Type B pancreatic cell (in vitro differentiated cells): ENCODE measurements around the gene D2HGDH. TPM values are rescaled to one million over a fixed set of nuclear protein-coding genes. Genes with fewer than 3 reads are reported as not detected.

Experiments
- DNase-seq: peaks from one replicate; pipeline ENCODE4 v3.0.0; 2021; ENCODE audit warnings: mixed read lengths; ENCODE audit not compliant: unreplicated experiment; ENCODE audit errors: extremely low spot score
- H3K27ac Mint-ChIP-seq: 2 replicates; pipeline ENCODE4 v1.8.0; 2021; ENCODE audit warnings: mild to moderate bottlenecking, mixed read lengths
- H3K27me3 Mint-ChIP-seq: 2 replicates; pipeline ENCODE4 v1.8.0; 2021; ENCODE audit warnings: mixed read lengths
- H3K36me3 Mint-ChIP-seq: 2 replicates; pipeline ENCODE4 v1.8.0; 2021; ENCODE audit warnings: mixed read lengths
- H3K4me1 Mint-ChIP-seq: one replicate; pipeline ENCODE4 v1.8.0; 2021; ENCODE audit warnings: mixed read lengths; ENCODE audit not compliant: unreplicated experiment
- H3K4me3 Mint-ChIP-seq: 2 replicates; pipeline ENCODE4 v1.8.0; 2021; ENCODE audit warnings: mild to moderate bottlenecking, mixed read lengths
- H3K9me3 Mint-ChIP-seq: 2 replicates; pipeline ENCODE4 v1.8.0; 2021; ENCODE audit warnings: mixed read lengths
- CTCF ChIP-seq: fragments of 200-600 bp; sonication (generic); conservative IDR thresholded peaks from 2 replicates; pipeline ENCODE4 v1.5.0; 2021; ENCODE audit warnings: antibody characterized with exemption, mild to moderate bottlenecking
- total RNA-seq: library from RNA; stranded (reverse); gene quantifications from 2 replicates; pipeline ENCODE4 v1.2.1, GENCODE V29; 2021; ENCODE audit warnings: low replicate concordance

Gene D2HGDH
- total RNA-seq, 1 donor from 2014 or later: 36.0 TPM

GRCh38 chr2:241703032-241703604 lies 31.3 kb upstream of the D2HGDH start:
- Mint-ChIP-seq H3K27me3 (no peaks in the 10 kb centered on the region), H3K4me1 (peaks cover 8% of the 10 kb centered on the region), H3K27ac (peak overlapping the region; percentile 88), H3K4me3 (peak overlapping the region; percentile 91), H3K9me3 (peaks cover 6% of the 10 kb centered on the region), H3K36me3 (peaks cover 22% of the 10 kb centered on the region)
- no peak for DNase-seq
- TF ChIP-seq CTCF: no peak

- no peak for DNase-seq
- H3K4me1 Mint-ChIP-seq: peaks cover 5% of the 10 kb centered on the region
- H3K9me3 Mint-ChIP-seq: peaks cover 6% of the 10 kb centered on the region
- peaks cover 39% of the 10 kb centered on the region for H3K36me3 Mint-ChIP-seq
- H3K27ac Mint-ChIP-seq: no peak overlapping the region
- no peak for TF ChIP-seq CTCF
- no peak overlapping the region for H3K4me3 Mint-ChIP-seq
- no peaks in the 10 kb centered on the region for H3K27me3 Mint-ChIP-seq
Measured at GRCh38 chr2:241706537-241706936, 27.9 kb upstream of the D2HGDH start.

GRCh38 chr2:241708879-241709278 lies 25.6 kb upstream of the D2HGDH start:
- Mint-ChIP-seq H3K27ac (no peak overlapping the region), H3K27me3 (no peaks in the 10 kb centered on the region), H3K4me1 (no peaks in the 10 kb centered on the region), H3K4me3 (no peak overlapping the region), H3K36me3 (peaks cover 44% of the 10 kb centered on the region), H3K9me3 (peaks cover 6% of the 10 kb centered on the region)
- DNase-seq: no peak
- no peak for TF ChIP-seq CTCF

GRCh38 chr2:241719093-241719492 lies 15.3 kb upstream of the D2HGDH start:
- Mint-ChIP-seq H3K9me3 (peaks cover 7% of the 10 kb centered on the region), H3K4me3 (no peak overlapping the region), H3K36me3 (peaks cover 47% of the 10 kb centered on the region), H3K27me3 (no peaks in the 10 kb centered on the region), H3K27ac (no peak overlapping the region), H3K4me1 (no peaks in the 10 kb centered on the region)
- DNase-seq: no peak
- no peak for TF ChIP-seq CTCF

- H3K27ac Mint-ChIP-seq: no peak overlapping the region
- no peak for DNase-seq
- no peak for TF ChIP-seq CTCF
- no peaks in the 10 kb centered on the region for H3K4me1 Mint-ChIP-seq
- H3K36me3 Mint-ChIP-seq: peaks cover 40% of the 10 kb centered on the region
- H3K27me3 Mint-ChIP-seq: no peaks in the 10 kb centered on the region
- H3K4me3 Mint-ChIP-seq: no peak overlapping the region
- H3K9me3 Mint-ChIP-seq: peaks cover 7% of the 10 kb centered on the region
Measured at GRCh38 chr2:241720099-241720498, 14.3 kb upstream of the D2HGDH start.

- H3K27me3 Mint-ChIP-seq: no peaks in the 10 kb centered on the region
- DNase-seq: no peak
- no peak overlapping the region for H3K4me3 Mint-ChIP-seq
- peaks cover 40% of the 10 kb centered on the region for H3K36me3 Mint-ChIP-seq
- H3K9me3 Mint-ChIP-seq: peaks cover 7% of the 10 kb centered on the region
- no peak for TF ChIP-seq CTCF
- H3K27ac Mint-ChIP-seq: no peak overlapping the region
- H3K4me1 Mint-ChIP-seq: no peaks in the 10 kb centered on the region
Measured at GRCh38 chr2:241720560-241720959, 13.9 kb upstream of the D2HGDH start.
